ENCODE measurements around the gene STK32C. TPM values are rescaled to one million over a fixed set of nuclear protein-coding genes. Genes with fewer than 3 reads are reported as not detected.
A peak's percentile ranks its signal among the peaks of the same experiment; 100 is the strongest.

The STK32C gene
- total RNA-seq, 1 donor from 2014 or later, result 69.2 TPM

DNA sequence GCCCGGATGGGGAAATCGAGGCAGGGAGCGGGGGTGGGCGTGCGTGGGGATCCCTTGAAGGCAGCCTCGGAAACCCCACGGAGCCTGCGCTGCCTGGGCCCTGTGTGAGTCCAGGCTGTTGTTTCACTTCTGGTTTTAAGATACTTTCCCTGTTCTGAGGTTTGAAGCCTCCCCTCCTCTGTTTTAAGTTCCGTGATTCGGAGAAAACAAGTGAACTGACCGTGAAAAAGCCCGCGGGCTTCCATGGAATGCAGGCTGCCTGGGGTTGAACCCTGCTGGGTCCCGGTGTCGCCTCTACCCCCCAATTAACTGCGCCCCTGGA is 24.6 kb upstream of the STK32C start:
- peak overlapping the region; percentile 88 for H3K4me3 Mint-ChIP-seq (ENCODE audit: unreplicated experiment)
- H3K9me3 Mint-ChIP-seq (ENCODE audit: unreplicated experiment), result peaks cover 12% of the 10 kb centered on the region
- H3K4me1 Mint-ChIP-seq (ENCODE audit: low read depth, unreplicated experiment), result peaks cover 23% of the 10 kb centered on the region
- H3K27me3 Mint-ChIP-seq (ENCODE audit: unreplicated experiment), result no peaks in the 10 kb centered on the region
- no peak for DNase-seq
- TF ChIP-seq, protein P1, sequence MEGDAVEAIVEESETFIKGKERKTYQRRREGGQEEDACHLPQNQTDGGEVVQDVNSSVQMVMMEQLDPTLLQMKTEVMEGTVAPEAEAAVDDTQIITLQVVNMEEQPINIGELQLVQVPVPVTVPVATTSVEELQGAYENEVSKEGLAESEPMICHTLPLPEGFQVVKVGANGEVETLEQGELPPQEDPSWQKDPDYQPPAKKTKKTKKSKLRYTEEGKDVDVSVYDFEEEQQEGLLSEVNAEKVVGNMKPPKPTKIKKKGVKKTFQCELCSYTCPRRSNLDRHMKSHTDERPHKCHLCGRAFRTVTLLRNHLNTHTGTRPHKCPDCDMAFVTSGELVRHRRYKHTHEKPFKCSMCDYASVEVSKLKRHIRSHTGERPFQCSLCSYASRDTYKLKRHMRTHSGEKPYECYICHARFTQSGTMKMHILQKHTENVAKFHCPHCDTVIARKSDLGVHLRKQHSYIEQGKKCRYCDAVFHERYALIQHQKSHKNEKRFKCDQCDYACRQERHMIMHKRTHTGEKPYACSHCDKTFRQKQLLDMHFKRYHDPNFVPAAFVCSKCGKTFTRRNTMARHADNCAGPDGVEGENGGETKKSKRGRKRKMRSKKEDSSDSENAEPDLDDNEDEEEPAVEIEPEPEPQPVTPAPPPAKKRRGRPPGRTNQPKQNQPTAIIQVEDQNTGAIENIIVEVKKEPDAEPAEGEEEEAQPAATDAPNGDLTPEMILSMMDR (IDR thresholded peaks at IDR 0.05; ENCODE audit: partially characterized antibody, unreplicated experiment), result no peak
- H3K36me3 Mint-ChIP-seq (ENCODE audit: unreplicated experiment), result no peaks in the 10 kb centered on the region
- H3K27ac Mint-ChIP-seq (ENCODE audit: unreplicated experiment), result peak overlapping the region; percentile 52

GRCh38 chr10:132331601-132332432 is 24.1 kb upstream of the STK32C start, which contains the start of gene LRRC27:
LRRC27 (plus strand) TSS chr10:132332193; CDS start chr10:132333525, 1,332 bp downstream.
- Mint-ChIP-seq H3K4me3 (ENCODE audit: unreplicated experiment) (peak within 1 kb of the TSS; percentile 99), H3K4me1 (ENCODE audit: low read depth, unreplicated experiment) (peaks cover 23% of the 10 kb centered on the region), H3K9me3 (ENCODE audit: unreplicated experiment) (peaks cover 12% of the 10 kb centered on the region), H3K36me3 (ENCODE audit: unreplicated experiment) (no peaks in the 10 kb centered on the region), H3K27me3 (ENCODE audit: unreplicated experiment) (no peaks in the 10 kb centered on the region), H3K27ac (ENCODE audit: unreplicated experiment) (peak within 1 kb of the TSS; percentile 94)
- DNase-seq, result peak; percentile 100
- TF ChIP-seq, protein P1 (IDR thresholded peaks at IDR 0.05; ENCODE audit: partially characterized antibody, unreplicated experiment), result no peak

GRCh38 chr10:132330486-132330833 is 22.7 kb upstream of the STK32C start:
- no peak for DNase-seq
- Mint-ChIP-seq H3K4me3 (ENCODE audit: unreplicated experiment) (peak overlapping the region; percentile 99), H3K27me3 (ENCODE audit: unreplicated experiment) (no peaks in the 10 kb centered on the region), H3K27ac (ENCODE audit: unreplicated experiment) (no peak overlapping the region), H3K36me3 (ENCODE audit: unreplicated experiment) (peaks cover 5% of the 10 kb centered on the region), H3K9me3 (ENCODE audit: unreplicated experiment) (peaks cover 12% of the 10 kb centered on the region), H3K4me1 (ENCODE audit: low read depth, unreplicated experiment) (peaks cover 21% of the 10 kb centered on the region)
- TF ChIP-seq, protein P1 (IDR thresholded peaks at IDR 0.05; ENCODE audit: partially characterized antibody, unreplicated experiment), result no peak

DNA sequence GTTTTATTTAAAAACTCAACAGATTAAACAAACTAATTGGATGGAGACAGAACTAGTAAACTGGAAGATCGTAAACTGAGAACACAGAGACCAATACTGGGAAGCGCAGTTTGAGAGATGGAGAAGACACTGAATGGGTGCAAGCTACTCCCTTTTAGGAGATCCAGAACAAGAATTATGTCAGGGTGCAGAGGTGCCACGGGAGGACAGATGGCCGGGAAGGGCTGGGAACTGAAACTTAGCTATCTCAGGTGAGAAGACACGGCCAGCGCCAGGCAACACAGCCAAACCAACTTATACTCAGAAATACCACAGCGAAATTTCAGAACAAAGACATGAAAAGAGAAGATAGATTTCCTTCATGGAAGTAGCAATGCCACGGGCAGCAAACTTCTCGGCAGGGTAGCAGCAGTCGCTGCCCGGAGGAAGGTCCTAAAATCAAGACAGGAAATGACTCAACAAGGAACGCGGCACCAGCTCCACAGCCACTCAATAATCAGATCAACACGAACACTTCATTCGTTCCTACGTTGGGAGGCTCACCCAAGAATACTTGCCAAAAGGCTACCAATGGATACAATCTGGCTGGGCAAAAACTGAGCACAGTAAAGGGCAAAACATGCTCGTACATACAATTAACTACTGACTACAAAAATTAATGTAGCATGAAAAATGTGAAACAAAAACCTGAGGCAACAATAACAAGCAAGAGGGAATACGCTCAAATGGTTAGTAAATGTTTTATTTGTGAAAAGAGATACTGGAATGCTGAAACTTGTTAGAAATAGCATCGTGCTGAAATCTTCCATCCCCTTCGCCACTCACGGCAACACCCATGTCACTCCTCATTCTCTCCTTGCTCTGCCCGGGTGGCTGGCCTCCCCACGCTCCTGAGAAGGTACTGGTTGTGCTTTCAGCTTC is 22.1 kb upstream of the STK32C start:
- H3K4me1 Mint-ChIP-seq (ENCODE audit: low read depth, unreplicated experiment), result peaks cover 20% of the 10 kb centered on the region
- H3K27me3 Mint-ChIP-seq (ENCODE audit: unreplicated experiment), result no peaks in the 10 kb centered on the region
- H3K36me3 Mint-ChIP-seq (ENCODE audit: unreplicated experiment), result peaks cover 7% of the 10 kb centered on the region
- H3K9me3 Mint-ChIP-seq (ENCODE audit: unreplicated experiment), result peaks cover 12% of the 10 kb centered on the region
- H3K4me3 Mint-ChIP-seq (ENCODE audit: unreplicated experiment), result peak overlapping the region; percentile 99
- TF ChIP-seq, protein P1 (IDR thresholded peaks at IDR 0.05; ENCODE audit: partially characterized antibody, unreplicated experiment), result no peak
- DNase-seq, result no peak
- peak overlapping the region; percentile 10 for H3K27ac Mint-ChIP-seq (ENCODE audit: unreplicated experiment)

Data from glutamatergic neuron (in vitro differentiated cells).